ES-I3 (cell line): Measurements from ENCODE around the gene SUPT4H1.

Experiments used
- H3K36me3 ChIP-seq: 2 replicates; pipeline ENCODE4 v1.6.1; 2013; ENCODE audit warnings: mild to moderate bottlenecking, low read length, control low read depth, moderate library complexity; ENCODE audit not compliant: insufficient read depth
- H3K4me1 ChIP-seq: 2 replicates; pipeline ENCODE4 v1.6.1; 2013; ENCODE audit warnings: mild to moderate bottlenecking, control low read depth, low read length; ENCODE audit not compliant: insufficient read depth
- H3K9ac ChIP-seq: 2 replicates; pipeline ENCODE4 v1.6.1; 2013; ENCODE audit warnings: low read depth, mild to moderate bottlenecking, low read length, moderate library complexity
- H3K9me3 ChIP-seq: 2 replicates; pipeline ENCODE4 v1.6.1; 2013; ENCODE audit warnings: mild to moderate bottlenecking, low read length, moderate library complexity; ENCODE audit not compliant: control insufficient read depth, insufficient read depth

The SUPT4H1 gene

DNA sequence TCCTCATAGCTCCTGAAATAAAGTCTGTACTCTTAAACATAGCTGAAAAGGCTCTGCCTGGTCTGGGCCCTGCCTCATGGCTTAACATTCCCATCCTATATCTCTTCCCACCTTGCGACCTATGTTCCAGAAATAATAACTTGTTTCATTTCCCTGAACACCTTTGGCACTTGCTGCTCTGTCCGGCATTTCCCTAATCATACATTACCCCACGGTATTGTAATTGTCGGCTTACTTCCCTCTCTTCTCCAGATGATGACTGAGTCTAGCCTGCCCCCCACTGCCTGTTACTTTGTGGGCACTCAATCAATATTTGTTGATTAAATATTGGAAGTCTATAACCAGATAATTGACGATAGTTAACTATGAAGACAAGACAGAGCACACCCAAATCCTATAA, 23.3 kb upstream of the SUPT4H1 start:
- H3K36me3 ChIP-seq: no peaks in the 10 kb centered on the region
- no peak overlapping the region for H3K9ac ChIP-seq
- peaks cover 39% of the 10 kb centered on the region for H3K4me1 ChIP-seq
- no peaks in the 10 kb centered on the region for H3K9me3 ChIP-seq

DNA sequence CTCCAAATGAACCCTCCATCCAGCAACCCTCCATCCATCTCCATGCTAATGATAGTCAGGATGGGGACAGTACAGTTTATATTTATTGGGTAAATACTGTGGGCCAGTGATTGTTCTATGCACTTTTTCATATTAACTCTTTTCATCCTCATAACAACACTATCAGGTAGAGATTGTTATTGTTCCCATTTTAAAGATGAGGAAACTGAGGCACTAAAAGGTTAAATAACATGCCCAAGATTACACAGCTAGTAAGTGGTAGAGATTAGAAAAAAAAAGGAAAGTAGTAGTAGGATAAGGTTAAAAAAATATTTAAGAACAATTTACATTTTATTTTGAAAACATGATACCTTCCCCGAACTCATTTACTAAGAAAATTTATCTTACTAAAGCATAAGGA, 21.9 kb upstream of the SUPT4H1 start:
- H3K36me3 ChIP-seq: no peaks in the 10 kb centered on the region
- peaks cover 28% of the 10 kb centered on the region for H3K4me1 ChIP-seq
- H3K9ac ChIP-seq: no peak overlapping the region
- H3K9me3 ChIP-seq: no peaks in the 10 kb centered on the region

DNA sequence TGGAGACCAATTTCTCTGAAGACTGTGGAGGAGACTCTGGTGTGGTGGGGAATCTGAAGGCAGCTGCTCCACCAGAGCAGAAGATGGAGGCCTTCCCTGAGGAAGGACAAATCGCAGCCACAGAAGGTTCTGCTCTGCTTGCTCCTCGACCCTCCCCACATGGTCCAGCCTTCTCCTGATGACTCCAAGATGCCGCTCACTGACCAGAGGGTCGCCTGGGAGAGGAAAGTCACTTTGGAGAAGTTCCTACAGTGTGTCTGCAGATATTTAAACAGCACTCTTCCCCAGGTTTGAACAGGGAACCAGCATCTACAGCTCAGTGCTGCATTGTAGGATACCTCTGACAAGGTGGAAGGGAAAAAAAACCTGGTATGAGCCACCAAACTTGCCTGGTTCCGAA, 21.0 kb upstream of the SUPT4H1 start:
- H3K9ac ChIP-seq: no peak overlapping the region
- no peaks in the 10 kb centered on the region for H3K36me3 ChIP-seq
- peaks cover 27% of the 10 kb centered on the region for H3K4me1 ChIP-seq
- H3K9me3 ChIP-seq: no peaks in the 10 kb centered on the region

DNA sequence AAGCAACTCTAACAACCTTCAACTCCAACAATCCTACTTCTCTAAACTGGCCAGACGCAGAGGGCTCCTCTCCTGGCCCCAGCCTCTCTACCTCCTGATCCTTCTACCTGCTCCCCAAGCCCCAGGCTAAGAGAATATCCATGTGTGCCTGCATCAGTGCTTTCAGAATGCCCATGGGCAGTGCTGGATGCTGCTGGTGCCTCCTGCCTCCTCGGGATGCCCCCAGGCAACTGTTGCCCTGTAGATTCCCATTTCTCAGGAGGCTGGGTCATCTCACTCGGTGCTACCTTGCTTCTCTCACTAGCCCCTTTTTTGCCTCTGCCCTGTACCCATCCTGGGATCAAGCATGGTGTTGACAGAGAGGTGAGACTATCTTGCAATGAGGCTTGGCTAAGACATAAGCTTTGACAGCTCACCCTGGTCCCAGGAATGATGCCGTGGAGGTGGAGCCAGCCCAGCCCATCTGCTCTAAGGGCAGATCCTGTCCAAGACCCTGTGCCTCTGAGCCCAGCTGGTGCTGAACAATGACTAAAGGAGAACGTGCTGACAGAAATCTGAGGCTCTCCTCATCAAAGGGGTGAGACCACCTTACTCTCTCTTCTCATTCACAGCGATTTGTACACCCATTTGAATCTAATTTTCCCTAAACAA, 19.4 kb upstream of the SUPT4H1 start:
- Histone ChIP-seq H3K4me1 (peaks cover 15% of the 10 kb centered on the region), H3K9ac (no peak overlapping the region), H3K9me3 (no peaks in the 10 kb centered on the region), H3K36me3 (no peaks in the 10 kb centered on the region)

DNA sequence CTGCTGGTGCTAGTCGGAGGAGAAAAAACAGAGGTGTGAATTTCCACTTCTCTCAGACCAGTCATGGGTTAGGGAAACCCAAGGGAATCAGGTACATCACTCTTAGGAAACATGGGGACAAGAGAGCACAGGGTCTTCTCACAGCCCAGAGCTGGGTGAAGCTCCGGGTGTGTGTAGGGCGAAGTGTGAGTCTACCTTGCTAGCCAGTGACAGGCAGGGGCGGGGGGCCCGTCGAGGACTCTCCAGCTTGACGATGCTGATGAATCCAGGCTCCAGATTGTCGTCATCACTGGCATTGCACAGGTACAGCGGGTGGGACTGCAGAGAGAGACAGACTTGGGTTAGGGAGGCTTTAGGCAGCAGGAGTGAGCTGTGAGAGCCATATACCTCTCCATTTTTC, 18.7 kb upstream of the SUPT4H1 start:
- peaks cover 15% of the 10 kb centered on the region for H3K4me1 ChIP-seq
- H3K9me3 ChIP-seq: no peaks in the 10 kb centered on the region
- no peaks in the 10 kb centered on the region for H3K36me3 ChIP-seq
- no peak overlapping the region for H3K9ac ChIP-seq

DNA sequence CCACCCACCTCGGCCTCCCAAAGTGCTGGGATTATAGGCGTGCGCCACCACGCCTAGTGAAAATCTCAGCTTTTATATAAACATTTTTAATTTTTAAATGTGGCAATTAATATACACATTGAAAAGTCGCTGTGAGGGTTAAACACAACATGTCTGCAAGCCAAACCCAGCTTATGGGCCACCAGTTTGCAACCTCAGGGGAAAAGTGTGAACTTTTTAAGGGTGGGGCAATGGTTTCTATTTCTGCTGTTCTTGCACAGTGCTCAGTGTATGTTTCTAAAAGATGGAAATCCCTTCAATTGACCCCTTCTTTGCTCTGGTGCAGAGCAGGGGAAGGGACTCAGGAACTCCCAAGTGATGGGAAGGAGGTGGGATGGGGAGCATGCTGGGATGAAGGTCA, 18.3 kb upstream of the SUPT4H1 start:
- no peak overlapping the region for H3K9ac ChIP-seq
- H3K36me3 ChIP-seq: no peaks in the 10 kb centered on the region
- H3K9me3 ChIP-seq: no peaks in the 10 kb centered on the region
- H3K4me1 ChIP-seq: peaks cover 12% of the 10 kb centered on the region

DNA sequence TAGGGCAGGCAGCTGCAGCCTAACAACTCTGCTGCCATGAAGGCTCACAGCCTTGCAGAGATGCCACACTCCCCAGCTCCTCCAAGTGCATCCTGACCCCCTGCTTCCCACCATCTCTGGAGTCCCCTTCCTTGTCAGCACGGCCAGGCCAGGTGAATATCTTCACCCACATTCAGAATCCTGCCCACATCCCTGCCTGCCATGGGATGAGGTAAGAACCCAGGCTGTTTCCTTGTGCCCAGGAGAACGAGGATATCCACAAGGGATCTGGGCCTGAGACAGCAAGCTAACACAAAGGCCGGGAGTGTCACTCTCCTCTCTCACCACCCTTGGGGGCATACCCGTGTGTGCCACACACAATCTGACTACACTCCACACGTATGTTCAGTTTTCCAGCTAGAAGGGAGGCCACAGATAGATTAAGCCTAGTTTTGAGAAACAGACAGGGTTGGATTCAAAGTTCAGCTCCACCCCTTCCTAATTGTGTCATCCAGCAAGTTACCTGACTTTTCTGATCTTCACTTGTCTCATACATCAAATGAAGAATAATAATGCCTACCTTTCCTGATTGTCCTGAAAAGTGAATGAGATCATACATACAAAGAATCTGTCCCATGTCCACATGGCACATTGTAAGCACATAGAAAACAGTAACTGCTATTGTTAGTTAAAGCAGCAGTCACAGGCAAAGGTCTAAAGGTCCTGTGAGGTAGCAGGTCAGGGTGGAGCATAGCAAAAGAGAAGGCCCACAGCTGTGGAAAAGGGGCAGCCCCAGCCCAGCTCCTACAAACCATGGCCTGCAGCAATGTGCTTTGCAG, 17.4 kb upstream of the SUPT4H1 start:
- Histone ChIP-seq H3K4me1 (peaks cover 14% of the 10 kb centered on the region), H3K9ac (no peak overlapping the region), H3K9me3 (no peaks in the 10 kb centered on the region), H3K36me3 (no peaks in the 10 kb centered on the region)

DNA sequence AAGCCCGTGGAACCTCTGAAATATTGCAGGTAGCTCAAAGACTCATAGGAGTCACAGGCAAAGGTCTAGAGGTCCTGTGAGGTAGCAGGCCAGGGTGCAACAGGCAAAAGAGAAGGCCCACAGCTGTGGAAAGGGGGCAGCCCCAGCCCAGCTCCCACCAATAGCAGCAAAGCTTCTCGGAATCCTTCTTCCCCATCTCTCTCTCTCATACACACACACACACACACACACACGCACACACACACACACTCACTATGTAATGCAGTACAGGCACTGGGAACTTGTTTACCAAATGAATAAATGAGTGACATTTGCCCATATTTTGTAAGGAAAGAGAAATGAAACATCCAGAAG, 16.8 kb upstream of the SUPT4H1 start:
- peaks cover 20% of the 10 kb centered on the region for H3K4me1 ChIP-seq
- H3K9me3 ChIP-seq: no peaks in the 10 kb centered on the region
- H3K36me3 ChIP-seq: no peaks in the 10 kb centered on the region
- H3K9ac ChIP-seq: no peak overlapping the region

DNA sequence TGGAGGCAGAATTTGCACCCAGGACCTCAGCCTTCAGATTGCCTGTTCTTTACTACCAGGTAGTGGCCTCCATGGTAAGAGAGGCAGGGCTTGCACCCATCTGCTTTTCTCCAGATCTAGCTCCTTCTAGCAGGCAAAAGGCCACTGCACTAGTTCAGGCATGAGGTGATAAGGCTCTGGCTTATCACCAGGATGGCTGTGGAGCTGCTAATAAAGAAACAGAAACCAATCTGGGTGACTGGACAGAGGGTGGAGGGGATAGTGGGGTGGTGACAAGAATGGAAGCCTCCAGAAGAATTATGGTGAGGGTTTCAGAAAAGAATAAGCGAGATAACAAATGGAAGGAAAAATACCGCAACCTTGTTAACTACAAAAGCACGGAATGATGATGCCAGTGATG, 15.5 kb upstream of the SUPT4H1 start:
- Histone ChIP-seq H3K9ac (no peak overlapping the region), H3K36me3 (no peaks in the 10 kb centered on the region), H3K4me1 (peaks cover 20% of the 10 kb centered on the region), H3K9me3 (no peaks in the 10 kb centered on the region)

DNA sequence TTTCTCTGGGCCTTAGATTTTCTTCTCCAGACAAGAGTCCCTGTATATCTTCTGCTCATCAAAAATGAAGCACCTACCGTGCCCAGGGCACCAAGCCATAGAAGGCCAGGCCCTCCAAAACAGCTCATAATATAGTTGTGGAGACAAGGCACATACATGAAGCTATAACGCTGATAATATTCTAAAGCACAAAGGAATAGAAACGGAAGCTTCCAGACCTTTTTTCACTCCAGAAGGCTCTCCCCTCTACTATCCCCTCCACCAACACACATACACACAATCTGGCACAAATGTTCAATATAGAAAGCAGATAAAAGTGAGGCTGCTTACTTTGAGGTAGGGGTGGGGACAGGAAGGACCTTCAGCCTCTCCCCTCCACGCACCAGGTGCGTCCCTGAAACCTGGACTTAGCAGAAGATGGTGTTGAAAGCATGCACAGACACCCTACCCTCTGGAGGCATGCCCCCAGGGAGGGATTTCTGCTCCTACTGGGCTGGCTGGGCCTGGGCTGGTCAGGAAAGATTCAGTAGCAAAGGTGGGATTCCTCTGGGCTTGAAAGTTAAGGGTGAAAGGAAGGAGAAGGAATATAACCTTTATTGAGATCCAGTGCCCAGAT, 14.1 kb upstream of the SUPT4H1 start:
- peaks cover 20% of the 10 kb centered on the region for H3K4me1 ChIP-seq
- no peaks in the 10 kb centered on the region for H3K9me3 ChIP-seq
- no peaks in the 10 kb centered on the region for H3K36me3 ChIP-seq
- no peak overlapping the region for H3K9ac ChIP-seq

DNA sequence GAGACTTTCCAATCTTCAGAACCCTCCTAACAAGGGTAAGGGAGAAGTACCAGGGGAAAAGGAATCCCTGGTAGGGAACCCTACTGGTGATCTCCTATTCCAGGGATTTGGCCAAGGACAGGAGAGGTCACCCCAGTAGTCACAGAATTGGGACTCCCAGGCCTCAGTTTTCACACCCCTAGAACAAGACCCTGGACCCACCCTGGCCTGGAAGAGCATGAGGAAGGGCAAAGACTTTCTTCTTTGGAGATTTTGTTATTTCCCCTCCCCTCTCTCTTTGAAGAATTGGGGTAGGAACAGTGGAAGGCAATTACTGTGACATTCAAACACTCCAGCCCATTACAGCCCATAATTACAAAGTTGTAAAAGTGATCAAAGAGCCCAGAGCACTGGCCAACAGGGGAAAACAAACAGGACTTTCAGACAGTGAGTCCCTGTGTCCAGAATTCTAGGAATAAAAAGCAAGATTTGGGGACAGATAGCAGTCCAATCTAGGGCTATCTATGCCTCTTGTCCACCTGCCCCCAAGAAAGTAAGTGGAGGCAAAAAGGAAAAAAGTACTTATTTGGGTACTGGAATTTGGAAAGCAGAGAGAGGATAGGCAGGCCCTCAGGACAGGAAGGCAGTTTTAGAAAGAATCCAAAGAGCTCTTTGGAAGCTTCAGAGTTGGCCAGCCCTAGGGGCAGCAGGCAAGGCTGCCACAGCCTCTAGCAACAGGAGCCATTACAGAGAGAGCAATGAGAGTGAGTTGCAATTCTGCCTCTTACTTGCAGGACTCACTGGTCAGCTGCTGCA, 13.4 kb upstream of the SUPT4H1 start:
- peaks cover 20% of the 10 kb centered on the region for H3K4me1 ChIP-seq
- no peaks in the 10 kb centered on the region for H3K9me3 ChIP-seq
- H3K36me3 ChIP-seq: no peaks in the 10 kb centered on the region
- no peak overlapping the region for H3K9ac ChIP-seq

DNA sequence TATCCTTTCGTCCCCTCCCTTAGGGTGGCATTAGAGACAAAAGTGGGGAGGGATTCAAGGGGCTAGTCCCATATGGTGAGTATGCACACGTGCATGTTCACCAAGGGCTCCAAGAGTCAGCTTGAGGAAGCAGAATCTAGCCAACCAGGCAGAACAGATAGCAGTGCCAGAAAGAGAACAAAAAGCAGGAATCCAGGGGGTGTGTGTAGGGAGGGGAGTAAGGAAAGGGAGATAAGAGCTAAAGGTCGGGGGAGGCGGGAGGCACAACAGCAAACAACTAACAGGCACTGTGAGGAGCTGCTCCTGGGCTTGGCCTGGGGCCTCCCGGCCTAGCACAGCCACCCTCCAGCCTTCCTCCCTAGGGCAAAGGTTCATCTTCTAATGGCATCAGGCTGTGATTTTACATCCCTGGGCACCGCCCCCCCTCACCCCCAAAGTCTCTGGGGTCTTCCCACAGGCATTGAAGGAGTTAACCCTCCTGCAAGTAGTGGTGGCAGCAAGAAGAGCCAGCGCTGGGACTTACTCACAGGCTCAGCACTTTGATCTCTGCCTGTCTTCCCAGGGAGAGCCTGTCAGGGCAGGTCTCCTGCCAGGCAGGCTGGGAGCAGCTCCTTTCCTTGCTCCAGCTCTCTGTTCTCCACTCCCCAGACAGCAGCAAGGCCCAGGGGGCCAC, 12.4 kb upstream of the SUPT4H1 start:
- Histone ChIP-seq H3K4me1 (peaks cover 20% of the 10 kb centered on the region), H3K9ac (no peak overlapping the region), H3K36me3 (no peaks in the 10 kb centered on the region), H3K9me3 (no peaks in the 10 kb centered on the region)

DNA sequence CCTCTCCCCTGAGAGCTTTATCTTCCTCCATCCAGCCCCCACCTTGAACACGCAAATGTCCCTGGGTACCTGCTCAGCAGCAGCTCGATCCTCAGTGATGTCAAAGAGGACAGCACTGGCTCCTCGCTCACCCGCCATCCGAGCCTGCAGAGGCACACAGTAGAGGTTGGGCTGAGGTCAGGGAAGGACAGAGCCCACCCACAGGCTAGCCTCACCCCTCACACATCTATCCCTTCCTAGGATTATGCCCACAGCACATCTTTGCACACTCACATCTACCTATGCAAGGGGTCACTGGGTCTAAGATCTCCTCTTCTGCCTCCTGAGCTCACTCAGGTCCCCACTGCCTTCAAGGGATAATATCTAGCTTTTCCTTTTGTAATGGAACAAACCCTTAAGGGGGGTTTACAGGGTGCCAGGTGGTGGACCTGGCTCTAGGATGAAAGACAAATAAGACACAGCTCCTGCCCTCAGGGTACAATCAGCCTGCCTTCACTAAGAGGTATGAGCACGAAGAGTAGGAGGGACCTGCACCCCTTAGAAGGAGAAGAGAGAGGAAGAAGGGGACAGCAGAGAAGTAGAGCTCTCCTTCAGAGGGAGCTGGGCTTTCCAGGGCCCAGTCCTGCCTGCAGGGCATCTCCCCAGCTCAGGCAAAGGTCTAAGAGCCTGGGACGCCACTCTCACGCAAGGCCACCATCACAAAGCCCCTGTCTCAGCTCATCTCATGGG, 11.6 kb upstream of the SUPT4H1 start:
- Histone ChIP-seq H3K9ac (no peak overlapping the region), H3K36me3 (no peaks in the 10 kb centered on the region), H3K4me1 (peaks cover 20% of the 10 kb centered on the region), H3K9me3 (no peaks in the 10 kb centered on the region)
